ENCODE measurements around the gene FBXL17.
A peak's percentile ranks its signal among the peaks of the same experiment; 100 is the strongest.
"Not testable (repeated sequence)": the region's sequence is repeated elsewhere in the genome, so short reads cannot be mapped to it uniquely, and the experiment has no call there.

Gene FBXL17

DNA sequence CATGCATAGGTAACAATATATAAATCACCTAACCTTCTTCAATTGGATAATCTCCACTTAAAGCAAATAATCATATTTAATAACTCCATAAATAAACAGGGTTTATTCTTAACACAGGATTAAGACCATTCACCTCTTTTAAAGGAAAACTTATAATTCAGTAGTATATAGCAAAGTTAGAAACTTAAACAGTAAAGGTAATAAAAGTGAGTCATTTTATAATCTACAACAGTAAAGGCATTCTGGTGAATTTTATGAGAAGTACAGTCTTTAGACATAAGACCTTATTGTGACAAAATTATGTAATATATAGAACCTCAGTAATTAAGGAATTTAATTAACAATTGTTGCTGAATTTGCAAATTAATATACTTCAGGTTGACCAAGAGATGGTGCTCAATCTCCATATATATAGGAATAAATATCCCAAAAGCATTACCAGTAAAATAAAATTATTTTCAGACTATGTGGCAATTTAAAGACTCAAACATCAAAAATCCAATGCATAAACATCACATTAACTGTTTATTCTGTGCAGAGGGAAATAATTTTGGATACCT is 84.8 kb downstream of the FBXL17 start:
- no peak for DNase-seq

GRCh38 chr5:108295578-108296368 is 86.1 kb downstream of the FBXL17 start:
- no peak for DNase-seq

DNA sequence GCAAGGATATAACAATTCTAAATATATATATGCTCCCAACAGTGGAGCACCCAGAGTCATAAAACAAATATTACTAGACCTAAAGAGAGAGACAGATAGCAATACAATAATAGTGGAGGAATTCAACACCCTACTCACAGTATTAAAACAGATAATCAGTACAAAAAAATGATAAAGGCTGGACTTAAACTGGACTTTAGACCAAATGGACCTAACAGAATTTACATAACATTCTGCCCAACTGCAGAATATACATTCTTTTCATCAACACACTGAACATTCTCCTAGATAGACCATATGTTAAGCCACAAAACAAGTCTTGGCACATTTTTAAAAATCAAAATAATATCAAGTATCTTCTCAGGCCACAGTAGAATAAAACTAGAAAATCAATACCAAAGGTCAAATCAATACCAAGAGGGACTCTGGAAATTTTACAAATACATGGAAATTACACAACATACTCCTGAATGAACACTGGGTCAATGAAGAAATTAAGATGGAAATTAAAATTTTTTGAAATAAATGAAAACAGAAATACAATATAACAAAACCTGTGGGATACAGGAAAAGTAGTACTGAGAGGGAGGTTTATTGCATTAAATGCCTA is 100.8 kb downstream of the FBXL17 start:
- DNase-seq = no peak

DNA sequence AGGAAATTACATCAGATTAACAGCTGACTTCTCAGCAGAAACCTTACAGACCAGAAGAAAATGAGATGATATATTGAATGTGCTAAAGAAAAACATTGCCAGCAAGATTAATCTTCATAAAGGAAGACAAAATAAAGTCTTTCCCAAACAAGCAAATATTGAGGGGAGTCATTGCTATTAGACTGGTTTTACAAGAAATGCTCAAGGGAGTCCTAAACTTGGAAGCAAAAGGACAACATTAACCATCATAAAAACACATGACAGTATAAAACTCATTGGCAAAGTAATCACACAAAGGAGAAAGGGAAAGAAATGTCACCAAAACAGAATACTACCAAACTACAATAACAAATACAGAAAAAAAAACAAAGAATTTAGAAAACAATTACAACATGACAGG is 101.7 kb downstream of the FBXL17 start:
- no peak for DNase-seq

DNA sequence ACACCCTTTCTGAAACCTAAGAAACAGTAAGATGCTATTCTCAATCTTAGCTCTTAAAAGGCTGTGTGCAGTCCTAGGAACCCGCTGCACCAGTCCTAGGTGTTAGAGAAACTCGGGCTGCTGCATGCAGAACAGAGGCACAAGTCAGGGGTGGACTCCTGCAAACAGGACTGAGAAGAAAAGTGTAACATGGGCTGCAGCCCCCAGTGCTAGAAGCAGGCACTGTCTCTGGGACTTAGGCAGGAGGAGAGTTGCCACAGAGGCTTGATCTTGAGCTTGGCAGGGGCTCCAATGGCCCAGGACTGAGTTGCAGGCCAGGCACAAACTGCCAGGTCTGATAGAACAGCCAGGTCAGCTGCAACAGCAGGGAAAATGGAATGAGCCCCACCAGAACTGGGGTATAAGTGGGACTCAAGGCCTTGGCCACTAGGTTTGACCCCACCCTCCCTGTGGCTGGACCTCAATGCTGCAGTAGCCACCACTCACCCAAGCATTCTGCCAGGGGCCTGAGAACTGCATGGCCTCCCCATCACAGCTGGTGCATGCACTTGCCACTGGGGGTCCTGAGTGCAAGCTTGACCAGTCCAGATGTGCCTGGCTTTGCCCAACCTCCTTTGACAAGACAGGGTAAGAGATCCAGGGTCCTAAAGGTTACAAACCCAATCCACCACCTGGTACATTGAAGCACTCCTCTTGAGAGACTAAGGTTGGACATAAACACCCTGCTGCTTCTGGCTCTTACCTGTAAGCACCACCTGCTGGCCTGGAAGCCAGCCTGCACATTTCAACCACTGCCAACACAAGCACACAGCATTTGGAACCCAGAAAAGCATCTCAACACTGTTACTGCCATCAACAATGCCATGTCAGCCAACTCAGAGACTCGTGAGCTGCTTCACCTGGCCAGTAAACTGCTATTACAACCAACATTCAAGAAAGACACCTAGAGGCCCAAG is 103.3 kb downstream of the FBXL17 start:
- no peak for DNase-seq

DNA sequence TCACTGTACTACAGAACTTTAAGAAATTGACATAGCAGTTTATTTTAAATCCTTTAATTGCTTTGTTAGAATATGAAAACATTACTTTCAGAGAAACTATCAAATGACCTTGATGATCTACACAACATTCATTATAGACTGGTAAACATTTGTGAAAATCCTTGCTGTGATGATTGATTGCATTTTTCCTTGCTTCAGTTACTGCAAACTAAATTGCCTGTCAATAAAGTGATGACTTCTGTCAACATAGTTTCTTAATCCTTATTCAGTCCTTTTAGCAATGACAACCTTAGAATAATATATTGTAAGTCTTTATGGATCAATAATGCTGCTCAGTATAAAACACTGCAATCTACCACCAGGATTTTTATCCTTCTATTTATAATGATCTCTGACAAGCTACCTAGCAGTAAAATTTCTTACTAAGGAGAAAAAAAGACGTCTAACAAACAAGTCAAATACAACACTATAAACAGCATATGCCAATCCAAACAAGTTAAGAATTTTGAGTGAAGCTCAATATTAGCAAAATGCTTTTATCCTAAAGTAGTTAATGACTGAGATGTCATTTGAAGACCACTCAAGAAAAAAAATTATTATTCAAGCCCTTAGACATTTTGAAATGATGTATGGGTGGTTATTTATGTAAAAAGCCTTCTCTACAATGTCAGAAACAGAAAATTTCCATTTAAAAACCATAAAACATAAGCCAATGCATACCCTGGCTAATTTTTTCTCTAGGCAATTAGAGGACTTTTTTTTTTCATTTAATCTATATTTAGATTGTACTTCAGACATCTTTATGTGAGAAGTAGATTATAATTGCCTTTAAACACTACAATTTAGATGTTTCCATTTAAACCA is 105.5 kb downstream of the FBXL17 start:
- DNase-seq = no peak

GRCh38 chr5:108274080-108274479 is 107.8 kb downstream of the FBXL17 start:
- not testable (repeated sequence) for DNase-seq

DNA sequence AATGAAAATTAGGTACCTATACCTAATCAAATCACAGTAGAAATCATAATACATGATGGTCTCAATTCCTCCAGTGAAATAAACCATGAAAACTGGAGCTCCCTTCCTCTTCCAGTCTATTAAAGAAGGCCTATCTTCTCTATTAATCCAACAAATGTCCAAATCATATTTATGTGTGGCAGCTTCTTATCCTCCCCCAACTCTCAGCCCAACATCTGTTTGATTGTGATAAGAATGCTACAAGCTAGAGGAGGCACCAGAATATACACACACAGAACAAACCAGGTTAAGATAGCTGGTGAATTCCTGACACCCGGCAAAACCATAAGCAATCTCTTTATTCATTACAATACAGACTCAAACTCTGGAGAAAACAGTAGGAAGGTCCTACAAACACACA is 110.8 kb downstream of the FBXL17 start:
- DNase-seq = no peak

GRCh38 chr5:108266242-108266641 is 115.7 kb downstream of the FBXL17 start:
- no peak for DNase-seq

GRCh38 chr5:108264533-108264932 is 117.4 kb downstream of the FBXL17 start:
- DNase-seq = no peak

DNA sequence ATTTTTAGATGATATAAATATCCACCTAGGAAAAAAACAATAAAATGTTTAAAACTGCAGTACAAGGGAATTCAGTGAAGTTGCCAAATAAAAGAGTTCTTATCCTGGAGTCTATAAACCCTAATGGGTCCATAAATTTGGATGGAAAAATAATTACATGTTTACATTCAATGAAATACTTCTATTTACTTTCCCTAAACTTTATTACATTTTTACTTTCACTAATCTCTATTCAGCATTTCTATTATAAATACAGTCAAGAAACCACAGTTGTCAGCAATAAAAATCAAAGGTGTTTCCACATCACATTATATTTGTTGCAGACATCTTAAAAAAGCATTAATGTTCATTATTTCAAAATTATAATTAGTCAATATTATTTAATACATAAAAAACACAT is 118.6 kb downstream of the FBXL17 start:
- no peak for DNase-seq

GRCh38 chr5:108260858-108261170 is 121.1 kb downstream of the FBXL17 start:
- DNase-seq = no peak

- peak; percentile 49 for DNase-seq
Observed at GRCh38 chr5:108260117-108260857, 121.6 kb downstream of the FBXL17 start.

- no peak for DNase-seq
Observed at GRCh38 chr5:108259306-108259705, 122.6 kb downstream of the FBXL17 start.

GRCh38 chr5:108257996-108258395 is 123.9 kb downstream of the FBXL17 start:
- DNase-seq = no peak

GRCh38 chr5:108255468-108255867 is 126.4 kb downstream of the FBXL17 start:
- no peak for DNase-seq

DNA sequence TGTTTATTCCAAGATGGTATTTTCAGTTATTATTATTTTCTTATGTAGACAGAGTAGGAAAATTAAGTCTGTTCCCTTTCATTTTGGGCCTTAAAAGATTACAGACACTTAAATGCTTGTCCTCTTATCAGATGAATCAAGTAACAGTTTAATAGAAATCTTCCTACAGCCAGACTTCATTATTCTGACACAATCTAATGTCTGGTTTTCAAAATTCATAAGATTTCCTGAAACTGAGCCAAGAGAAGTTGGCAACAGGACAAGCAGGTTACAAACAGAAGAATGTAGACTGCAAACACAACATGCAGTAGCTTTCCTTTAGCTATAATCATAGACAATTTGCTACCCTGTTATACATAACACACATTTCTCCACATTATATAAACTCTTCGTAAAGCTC is 130.5 kb downstream of the FBXL17 start:
- DNase-seq = no peak

GRCh38 chr5:108249785-108250426 is 132.0 kb downstream of the FBXL17 start:
- no peak for DNase-seq

- no peak for DNase-seq
Observed at GRCh38 chr5:108249095-108249784, 132.7 kb downstream of the FBXL17 start.

All from NCI-H526 treated with DMSO at 0.1 percent for 48 hours (cell line).